ACC112 (cell line): Measurements from ENCODE around the gene MALRD1.
"Not testable (repeated sequence)": the region's sequence is repeated elsewhere in the genome, so short reads cannot be mapped to it uniquely, and the experiment has no call there.

Source experiments
- H2AFZ ChIP-seq: fragments of 200-600 bp; sonication (generic); one replicate; pipeline ENCODE4 v1.6.0; 2017; ENCODE audit warnings: antibody characterized with exemption, low read length; ENCODE audit not compliant: unreplicated experiment
- H3K27ac ChIP-seq: fragments of 200-600 bp; sonication (generic); 2 replicates; pipeline ENCODE4 v1.5.1; 2014; ENCODE audit warnings: low read depth, mild to moderate bottlenecking, antibody characterized with exemption, low read length, moderate library complexity
- H3K27me3 ChIP-seq: fragments of 200-600 bp; sonication (generic); 2 replicates; pipeline ENCODE4 v1.6.1; 2014; ENCODE audit warnings: mild to moderate bottlenecking, antibody characterized with exemption, low read length, moderate library complexity, mixed read lengths; ENCODE audit not compliant: insufficient read depth
- H3K36me3 ChIP-seq: fragments of 200-600 bp; sonication (generic); 2 replicates; pipeline ENCODE4 v1.6.1; 2016; ENCODE audit warnings: mild to moderate bottlenecking, antibody characterized with exemption, low read length, moderate library complexity, mixed read lengths; ENCODE audit not compliant: insufficient read depth
- H3K4me1 ChIP-seq: fragments of 200-600 bp; sonication (generic); one replicate; pipeline ENCODE4 v1.6.1; 2016; ENCODE audit warnings: low read length, mixed read lengths; ENCODE audit not compliant: insufficient read depth, unreplicated experiment, control insufficient read depth
- H3K4me3 ChIP-seq: fragments of 200-600 bp; sonication (generic); 2 replicates; pipeline ENCODE4 v1.5.1; 2014; ENCODE audit warnings: mild to moderate bottlenecking, low read depth, low read length
- H3K79me2 ChIP-seq: fragments of 200-600 bp; sonication (generic); one replicate; pipeline ENCODE4 v1.6.0; 2016; ENCODE audit warnings: low read length; ENCODE audit not compliant: control insufficient read depth, unreplicated experiment, insufficient read depth

The MALRD1 gene

GRCh38 chr10:19728376-19728775 lies 679.8 kb downstream of the MALRD1 start:
- Histone ChIP-seq H2AFZ (no peak overlapping the region), H3K4me3 (no peak overlapping the region), H3K79me2 (no peaks in the 10 kb centered on the region), H3K36me3 (no peaks in the 10 kb centered on the region), H3K4me1 (peaks cover 12% of the 10 kb centered on the region), H3K27me3 (no peaks in the 10 kb centered on the region), H3K27ac (no peak overlapping the region)

GRCh38 chr10:19728964-19729363 lies 680.4 kb downstream of the MALRD1 start:
- no peak overlapping the region for H3K4me3 ChIP-seq
- no peak overlapping the region for H3K27ac ChIP-seq
- H3K36me3 ChIP-seq: no peaks in the 10 kb centered on the region
- peaks cover 12% of the 10 kb centered on the region for H3K4me1 ChIP-seq
- no peaks in the 10 kb centered on the region for H3K79me2 ChIP-seq
- H3K27me3 ChIP-seq: no peaks in the 10 kb centered on the region
- H2AFZ ChIP-seq: no peak overlapping the region

GRCh38 chr10:19730167-19730906 lies 681.7 kb downstream of the MALRD1 start:
- Histone ChIP-seq H3K4me3 (no peak overlapping the region), H3K27me3 (no peaks in the 10 kb centered on the region), H2AFZ (peak overlapping the region; percentile 64), H3K27ac (peak overlapping the region; percentile 44), H3K79me2 (no peaks in the 10 kb centered on the region), H3K36me3 (no peaks in the 10 kb centered on the region), H3K4me1 (peaks cover 12% of the 10 kb centered on the region)

- Histone ChIP-seq H3K4me3 (no peak overlapping the region), H3K36me3 (no peaks in the 10 kb centered on the region), H2AFZ (peak overlapping the region; percentile 64), H3K79me2 (no peaks in the 10 kb centered on the region), H3K27me3 (no peaks in the 10 kb centered on the region), H3K27ac (peak overlapping the region; percentile 44; the same call in 1 of the 2 replicates), H3K4me1 (peaks cover 12% of the 10 kb centered on the region)
These were observed 682.3 kb downstream of the MALRD1 start for GRCh38 chr10:19730907-19731217.

GRCh38 chr10:19731560-19731959 lies 683.0 kb downstream of the MALRD1 start:
- H3K4me3 ChIP-seq: no peak overlapping the region
- no peaks in the 10 kb centered on the region for H3K27me3 ChIP-seq
- H3K27ac ChIP-seq: no peak overlapping the region
- H3K4me1 ChIP-seq: peaks cover 12% of the 10 kb centered on the region
- no peaks in the 10 kb centered on the region for H3K79me2 ChIP-seq
- H2AFZ ChIP-seq: no peak overlapping the region
- H3K36me3 ChIP-seq: no peaks in the 10 kb centered on the region

GRCh38 chr10:19738440-19738839 lies 689.8 kb downstream of the MALRD1 start:
- Histone ChIP-seq H3K27ac (no peak overlapping the region), H3K27me3 (no peaks in the 10 kb centered on the region), H3K79me2 (no peaks in the 10 kb centered on the region), H3K36me3 (no peaks in the 10 kb centered on the region), H2AFZ (no peak overlapping the region), H3K4me1 (no peaks in the 10 kb centered on the region), H3K4me3 (no peak overlapping the region)

- not testable (repeated sequence) for H3K27ac ChIP-seq, H3K27me3 ChIP-seq, H2AFZ ChIP-seq
These were observed 690.6 kb downstream of the MALRD1 start for GRCh38 chr10:19739232-19739631.

GRCh38 chr10:19742144-19742543 lies 693.5 kb downstream of the MALRD1 start:
- H3K27ac ChIP-seq, H3K79me2 ChIP-seq, H3K36me3 ChIP-seq, H2AFZ ChIP-seq, H3K4me3 ChIP-seq, H3K27me3 ChIP-seq, H3K4me1 ChIP-seq: not testable (repeated sequence)

More at GRCh38 chr10:19739232-19739631, 690.6 kb downstream of the MALRD1 start:
- H3K79me2 ChIP-seq, H3K4me3 ChIP-seq, H3K36me3 ChIP-seq, H3K4me1 ChIP-seq: not testable (repeated sequence)

GRCh38 chr10:19745672-19746071 lies 697.1 kb downstream of the MALRD1 start:
- no peak overlapping the region for H2AFZ ChIP-seq
- peaks cover 4% of the 10 kb centered on the region for H3K4me1 ChIP-seq
- no peaks in the 10 kb centered on the region for H3K79me2 ChIP-seq
- no peaks in the 10 kb centered on the region for H3K27me3 ChIP-seq
- H3K4me3 ChIP-seq: no peak overlapping the region
- H3K36me3 ChIP-seq: no peaks in the 10 kb centered on the region
- H3K27ac ChIP-seq: no peak overlapping the region

- Histone ChIP-seq H2AFZ (peak overlapping the region; percentile 59), H3K27me3 (no peaks in the 10 kb centered on the region), H3K36me3 (no peaks in the 10 kb centered on the region), H3K79me2 (no peaks in the 10 kb centered on the region), H3K4me3 (no peak overlapping the region), H3K4me1 (peaks cover 4% of the 10 kb centered on the region), H3K27ac (peak overlapping the region; percentile 47)
These were observed 700.7 kb downstream of the MALRD1 start for GRCh38 chr10:19749185-19749729.

- Histone ChIP-seq H2AFZ (no peak overlapping the region), H3K4me1 (peaks cover 4% of the 10 kb centered on the region), H3K27ac (no peak overlapping the region), H3K36me3 (no peaks in the 10 kb centered on the region), H3K79me2 (no peaks in the 10 kb centered on the region), H3K4me3 (no peak overlapping the region), H3K27me3 (no peaks in the 10 kb centered on the region)
These were observed 702.4 kb downstream of the MALRD1 start for GRCh38 chr10:19750972-19751371.
